VCaP (cell line): Measurements from ENCODE around the gene CNGB1.
"Not testable (repeated sequence)": the region's sequence is repeated elsewhere in the genome, so short reads cannot be mapped to it uniquely, and the experiment has no call there.

Experiments
- H3K27ac ChIP-seq: fragments of 450-650 bp; 2 replicates; pipeline ENCODE4 v1.5.1; 2017
- TF ChIP-seq, protein P1 (sequence below): fragments of 450-650 bp; conservative IDR thresholded peaks from 2 replicates; pipeline ENCODE4 v1.5.1; 2017; ENCODE audit warnings: mild to moderate bottlenecking, moderate library complexity

The CNGB1 gene

DNA sequence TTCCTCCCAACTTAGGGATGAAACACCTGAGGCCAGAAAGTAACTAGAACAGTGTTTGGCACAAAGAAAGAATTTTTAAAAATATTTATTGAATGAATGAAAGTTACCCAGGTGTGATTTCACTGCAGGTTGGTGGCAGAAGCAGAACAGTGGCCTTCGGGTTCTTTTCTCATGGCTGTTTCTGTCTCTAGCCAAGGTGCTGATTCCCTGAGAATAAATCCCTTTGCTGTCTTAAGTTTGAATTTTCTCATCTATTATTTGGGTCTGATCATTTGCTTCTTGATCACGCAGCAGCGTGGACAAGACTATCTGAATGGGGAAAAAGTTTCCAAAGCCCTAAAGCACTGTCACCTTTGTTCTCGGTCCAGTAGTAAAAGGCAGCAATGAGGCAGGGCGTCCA is 95.6 kb downstream of the CNGB1 start:
- TF ChIP-seq, protein P1, sequence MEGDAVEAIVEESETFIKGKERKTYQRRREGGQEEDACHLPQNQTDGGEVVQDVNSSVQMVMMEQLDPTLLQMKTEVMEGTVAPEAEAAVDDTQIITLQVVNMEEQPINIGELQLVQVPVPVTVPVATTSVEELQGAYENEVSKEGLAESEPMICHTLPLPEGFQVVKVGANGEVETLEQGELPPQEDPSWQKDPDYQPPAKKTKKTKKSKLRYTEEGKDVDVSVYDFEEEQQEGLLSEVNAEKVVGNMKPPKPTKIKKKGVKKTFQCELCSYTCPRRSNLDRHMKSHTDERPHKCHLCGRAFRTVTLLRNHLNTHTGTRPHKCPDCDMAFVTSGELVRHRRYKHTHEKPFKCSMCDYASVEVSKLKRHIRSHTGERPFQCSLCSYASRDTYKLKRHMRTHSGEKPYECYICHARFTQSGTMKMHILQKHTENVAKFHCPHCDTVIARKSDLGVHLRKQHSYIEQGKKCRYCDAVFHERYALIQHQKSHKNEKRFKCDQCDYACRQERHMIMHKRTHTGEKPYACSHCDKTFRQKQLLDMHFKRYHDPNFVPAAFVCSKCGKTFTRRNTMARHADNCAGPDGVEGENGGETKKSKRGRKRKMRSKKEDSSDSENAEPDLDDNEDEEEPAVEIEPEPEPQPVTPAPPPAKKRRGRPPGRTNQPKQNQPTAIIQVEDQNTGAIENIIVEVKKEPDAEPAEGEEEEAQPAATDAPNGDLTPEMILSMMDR, result no peak
- H3K27ac ChIP-seq, result no peak overlapping the region

DNA sequence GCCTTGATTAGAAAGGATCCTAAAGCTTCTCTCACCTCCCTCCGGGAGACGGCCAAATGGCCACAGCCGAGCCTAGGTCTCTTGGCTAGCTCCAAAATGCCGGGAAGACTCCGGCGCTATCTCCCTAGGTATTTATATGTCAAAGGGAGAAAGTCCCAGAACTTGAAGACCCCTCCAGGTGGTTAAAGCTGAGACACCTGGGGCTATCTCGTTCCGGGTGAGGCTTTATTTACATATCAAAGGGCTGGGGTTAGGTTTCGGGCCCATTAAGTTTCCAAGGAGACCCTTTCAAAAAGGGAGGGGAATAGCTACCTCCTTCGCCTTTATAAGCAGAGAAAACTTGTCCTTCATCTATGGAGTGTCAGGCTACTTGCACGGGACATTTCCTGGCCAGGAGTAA is 97.7 kb downstream of the CNGB1 start:
- no peak overlapping the region for H3K27ac ChIP-seq
- TF ChIP-seq, protein P1, result no peak

- H3K27ac ChIP-seq, result not testable (repeated sequence)
These were observed 98.2 kb downstream of the CNGB1 start for GRCh38 chr16:57872764-57873163.

DNA sequence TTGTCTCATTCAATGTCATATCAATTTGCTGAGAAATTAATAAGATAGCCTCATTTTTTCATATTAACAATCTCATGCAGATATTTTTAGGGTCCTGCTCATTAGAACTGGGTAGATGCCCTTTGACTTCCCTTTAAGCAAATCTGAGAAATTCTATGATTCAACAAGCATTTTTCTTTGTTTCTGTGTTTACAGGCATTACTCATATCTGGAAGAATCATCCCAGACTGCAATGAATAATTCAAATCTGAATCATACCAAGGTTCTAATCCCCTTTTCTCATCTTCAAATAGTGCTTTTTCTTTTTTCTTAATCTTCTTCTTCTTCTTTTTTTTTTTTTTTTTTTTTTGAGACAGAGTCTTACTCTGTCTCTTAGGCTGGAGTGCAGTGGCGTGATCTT is 99.5 kb downstream of the CNGB1 start:
- TF ChIP-seq, protein P1, result no peak
- H3K27ac ChIP-seq, result no peak overlapping the region

DNA sequence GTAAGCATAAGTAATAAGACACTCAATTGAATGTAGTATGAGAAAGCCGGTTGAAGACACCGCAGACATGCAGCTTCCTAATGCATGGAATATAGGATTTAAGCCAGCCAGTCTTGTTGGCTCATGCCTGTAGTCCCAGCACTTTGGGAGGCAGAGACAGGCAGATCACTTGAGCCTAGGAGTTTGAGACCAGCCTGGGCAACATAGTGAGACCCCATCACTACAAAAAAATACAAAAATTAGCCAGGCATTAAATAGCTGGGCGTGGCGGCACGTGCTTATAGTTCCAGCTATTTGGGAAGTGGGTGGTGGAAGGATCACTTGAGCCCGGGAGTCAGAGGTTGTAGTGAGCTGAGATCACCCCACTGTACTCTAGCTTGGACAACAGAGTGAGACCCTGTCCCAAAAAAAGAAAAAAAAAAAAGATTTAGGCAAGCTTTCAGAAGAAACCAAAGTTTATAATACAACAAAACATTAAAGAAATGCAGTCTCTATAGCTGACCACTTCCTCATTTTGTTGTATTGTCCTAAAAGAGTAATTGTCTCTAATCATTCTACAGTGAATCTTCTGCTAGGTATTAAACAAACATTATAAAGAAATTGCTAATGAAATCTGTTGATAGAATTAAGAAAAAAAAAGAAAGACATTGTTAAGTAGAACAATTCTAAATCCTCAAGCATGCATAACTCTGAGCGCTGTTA is 100.0 kb downstream of the CNGB1 start:
- no peak overlapping the region for H3K27ac ChIP-seq
- TF ChIP-seq, protein P1, result no peak

DNA sequence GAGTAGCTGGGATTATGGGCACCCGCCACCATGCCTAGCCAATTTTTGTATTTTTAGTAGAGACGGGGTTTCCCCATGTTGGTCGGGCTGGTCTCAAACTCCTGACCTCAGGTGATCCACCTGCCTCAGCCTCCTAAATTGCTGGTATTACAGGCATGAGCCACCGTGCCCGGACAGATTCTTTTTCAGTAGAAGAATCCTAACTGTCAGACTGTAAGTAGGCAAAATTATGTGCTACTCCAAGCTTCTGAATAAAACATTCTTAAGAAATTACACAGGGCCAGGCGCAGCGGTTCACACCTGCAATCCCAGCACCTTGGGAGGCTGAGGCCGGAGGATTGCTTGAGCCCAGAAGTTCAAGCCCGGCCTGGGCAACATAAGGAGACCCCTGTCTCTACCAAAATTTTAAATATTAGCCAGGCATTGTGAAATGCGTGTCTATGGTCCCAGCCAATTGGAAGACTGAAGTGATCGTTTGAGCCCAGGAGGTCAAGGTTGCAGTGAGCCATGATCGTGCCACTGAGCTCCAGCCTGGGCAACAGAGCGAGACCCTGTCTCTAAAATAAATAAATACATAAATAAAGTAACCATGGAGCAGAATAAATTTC is 101.9 kb downstream of the CNGB1 start:
- H3K27ac ChIP-seq, result no peak overlapping the region
- TF ChIP-seq, protein P1, result no peak

DNA sequence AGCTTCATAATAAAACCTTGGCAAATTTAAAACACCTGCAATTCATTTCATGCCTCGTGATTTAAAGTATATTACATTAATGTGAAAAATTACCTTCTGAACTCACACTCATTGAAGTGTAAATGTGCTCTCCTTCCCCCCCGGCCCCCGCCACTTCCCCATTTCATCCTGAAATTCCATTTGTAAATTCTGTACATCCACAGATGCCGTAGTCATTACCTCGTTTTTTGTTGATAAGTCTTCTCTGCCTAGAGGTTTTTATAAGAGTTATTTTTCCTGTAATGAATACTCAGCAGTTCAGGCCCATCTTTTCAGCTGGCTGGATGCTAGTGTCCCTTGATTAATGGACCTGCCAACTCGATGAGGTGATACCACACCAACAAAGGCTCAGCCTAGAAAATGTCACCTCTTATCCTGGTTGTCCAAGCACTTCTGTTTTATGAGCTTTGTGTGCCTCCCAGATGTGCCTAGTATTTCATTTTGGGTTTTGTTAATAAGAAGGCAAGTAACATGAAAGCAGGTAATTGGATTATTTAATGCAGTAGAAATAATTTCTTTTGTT is 103.8 kb downstream of the CNGB1 start:
- TF ChIP-seq, protein P1, result no peak

DNA sequence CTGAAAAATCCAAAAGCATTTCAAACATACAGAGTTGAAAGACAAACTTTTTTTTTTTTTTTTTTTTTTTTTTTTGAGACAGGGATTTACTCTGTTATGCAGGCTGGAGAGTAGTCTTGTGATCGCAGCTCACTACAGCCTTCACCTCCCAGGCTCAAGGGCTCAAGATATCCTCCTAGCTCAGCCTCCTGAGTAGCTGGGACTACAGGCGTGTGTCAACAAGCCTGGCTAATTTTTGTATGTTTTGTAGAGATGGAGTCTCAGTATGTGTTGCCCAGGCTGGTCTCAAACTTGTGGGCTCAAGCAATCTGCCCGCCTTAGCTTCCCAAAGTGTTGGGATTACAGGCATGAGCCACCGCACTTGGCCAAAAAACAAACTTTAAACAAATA is 104.4 kb downstream of the CNGB1 start:
- TF ChIP-seq, protein P1, result no peak
- no peak overlapping the region for H3K27ac ChIP-seq

More for the DNA sequence above, 103.8 kb downstream of the CNGB1 start:
- no peak overlapping the region for H3K27ac ChIP-seq
